K562 (cell line): ENCODE measurements around the gene CAPN5. TPM values are rescaled to one million over a fixed set of nuclear protein-coding genes. Genes with fewer than 3 reads are reported as not detected.

Experiments used
- CBFA2T2 ChIP-seq: fragments of 450-650 bp; conservative IDR thresholded peaks from 2 replicates; pipeline ENCODE4 v1.6.1; 2017; ENCODE audit warnings: mild to moderate bottlenecking
- CHD2 ChIP-seq: IDR thresholded peaks from 2 replicates; pipeline ENCODE4 v1.6.1; 2011; ENCODE audit warnings: low read depth, low read length
- E2F4 ChIP-seq: sonication (generic); formaldehyde crosslinking; IDR thresholded peaks from 2 replicates; pipeline ENCODE4 v1.8.0; 2022; ENCODE audit warnings: mild to moderate bottlenecking, low read depth, missing genetic modification reagents
- ELK3 ChIP-seq: fragments of 450-650 bp; formaldehyde crosslinking; IDR thresholded peaks from 2 replicates; pipeline ENCODE4 v1.4.0; 2020; ENCODE audit warnings: mild to moderate bottlenecking
- ETV1 ChIP-seq: fragments of 450-650 bp; conservative IDR thresholded peaks from 2 replicates; pipeline ENCODE4 v1.6.1; 2016; ENCODE audit warnings: missing genetic modification characterization, control low read depth, low read depth, missing compliant biosample characterization
- PATZ1 ChIP-seq: fragments of 250-450 bp; sonication (Bioruptor Pico); IDR thresholded peaks from 2 replicates; pipeline ENCODE4 v1.5.0; 2020; ENCODE audit warnings: mild to moderate bottlenecking, borderline replicate concordance
- PHTF2 ChIP-seq: fragments of 250-450 bp; sonication (Bioruptor Pico); IDR thresholded peaks from 2 replicates; pipeline ENCODE4 v1.5.0; 2021; ENCODE audit warnings: mild to moderate bottlenecking
- RREB1 ChIP-seq: fragments of 250-450 bp; sonication (Bioruptor Pico); IDR thresholded peaks from 2 replicates; pipeline ENCODE4 v1.4.0; 2020
- SNAPC5 ChIP-seq: fragments of 250-450 bp; sonication (Bioruptor Pico); IDR thresholded peaks from 2 replicates; pipeline ENCODE4 v1.8.0; 2021; ENCODE audit warnings: moderate library complexity, mild to moderate bottlenecking, inconsistent platforms
- polyA plus RNA-seq, 8 experiments: library from polyadenylated mRNA; depleted of rRNA in 4 of 8; stranded (reverse) in 5 of 8; unstranded in 3 of 8; fragments of >200 nt; fragmentation: Nextera tagmentation in 2 of 8; fragmentation: Illumina TruSeq in 1 of 8; extraction: Ambion mirVana in 2 of 8; extraction: Trizol in 1 of 8; gene quantifications; 2 replicates each; pipeline versions ENCODE4 v1.2.1 to v1.2.3, GENCODE V29; 2011 to 2014; ENCODE audit warnings: inconsistent platforms in 1 of 8, missing spikeins in 1 of 8
- total RNA-seq, 7 experiments: library from RNA; depleted of rRNA in 6 of 7; stranded (reverse); fragments of >200 nt in 6 of 7; fragmentation: Illumina TruSeq in 2 of 7; extraction: Trizol in 2 of 7; gene quantifications; 2 replicates each; pipeline versions ENCODE4 v1.2.1 to v1.2.3, GENCODE V29; 2011 to 2021; ENCODE audit warnings: low replicate concordance in 1 of 7

CAPN5 gene
- total and polyA plus RNA-seq, 9 of the 15 experiments (the other 6 are each of a cell fraction or from before 2014, with no cell fraction given), result 0.04 to 0.44 (median 0.14) TPM; not detected in 2

- TF ChIP-seq E2F4 (CRISPR knock-in tag) (no peak), ETV1 (tag) (no peak), PATZ1 (no peak), ELK3 (CRISPR knock-in tag) (no peak), CHD2 (no peak), PHTF2 (CRISPR knock-in tag) (no peak), SNAPC5 (no peak), CBFA2T2 (no peak), RREB1 (no peak)
These were observed 24.6 kb downstream of the CAPN5 start (continued) for GRCh38 chr11:77091146-77091940.
